NCI-H345 (cell line): ENCODE data around the gene SF3B4.

Source experiments
- DNase-seq: peaks from one replicate; lab custom pipeline; 2025; lab: John Stamatoyannopoulos, UW

Gene SF3B4

DNA sequence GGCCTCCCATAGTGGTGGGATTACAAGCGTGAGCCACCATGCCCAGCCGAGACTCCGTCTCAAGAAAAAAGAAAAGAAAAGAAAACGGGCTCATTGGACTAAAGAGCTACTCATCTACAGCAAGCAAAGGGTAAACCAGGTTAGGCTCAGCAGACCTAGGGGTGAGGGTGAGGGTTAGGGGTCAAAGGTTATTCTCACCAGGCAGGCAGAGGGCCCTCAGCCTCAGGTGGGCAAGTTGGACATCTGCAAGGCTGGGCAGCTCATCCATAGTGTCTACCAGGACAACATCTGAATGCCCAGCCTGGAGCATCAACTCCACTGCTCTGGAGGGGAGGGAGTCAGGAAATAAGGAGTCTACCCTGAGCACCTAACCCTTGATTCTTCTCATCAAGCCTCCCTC lies 5.6 kb upstream of the SF3B4 start:
- no peak for DNase-seq

DNA sequence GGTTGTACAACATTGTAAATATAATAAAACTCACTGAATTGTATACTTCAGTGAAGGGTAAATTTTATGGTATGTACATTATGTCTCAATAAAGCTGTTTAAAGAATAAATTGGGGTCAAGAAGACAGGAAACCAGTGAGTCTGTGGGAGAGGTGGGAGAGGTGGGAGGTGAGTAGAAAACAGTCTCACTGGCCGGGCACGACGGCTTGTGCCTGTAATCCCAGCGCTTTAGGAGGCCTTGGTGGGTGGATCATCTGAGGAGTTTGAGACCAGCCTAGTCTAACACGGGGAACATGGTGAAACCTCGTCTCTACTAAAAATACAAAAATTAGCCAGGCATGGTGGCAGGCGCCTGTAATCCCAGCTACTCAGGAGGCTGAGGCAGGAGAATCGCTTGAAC lies 4.9 kb upstream of the SF3B4 start:
- DNase-seq: no peak

DNA sequence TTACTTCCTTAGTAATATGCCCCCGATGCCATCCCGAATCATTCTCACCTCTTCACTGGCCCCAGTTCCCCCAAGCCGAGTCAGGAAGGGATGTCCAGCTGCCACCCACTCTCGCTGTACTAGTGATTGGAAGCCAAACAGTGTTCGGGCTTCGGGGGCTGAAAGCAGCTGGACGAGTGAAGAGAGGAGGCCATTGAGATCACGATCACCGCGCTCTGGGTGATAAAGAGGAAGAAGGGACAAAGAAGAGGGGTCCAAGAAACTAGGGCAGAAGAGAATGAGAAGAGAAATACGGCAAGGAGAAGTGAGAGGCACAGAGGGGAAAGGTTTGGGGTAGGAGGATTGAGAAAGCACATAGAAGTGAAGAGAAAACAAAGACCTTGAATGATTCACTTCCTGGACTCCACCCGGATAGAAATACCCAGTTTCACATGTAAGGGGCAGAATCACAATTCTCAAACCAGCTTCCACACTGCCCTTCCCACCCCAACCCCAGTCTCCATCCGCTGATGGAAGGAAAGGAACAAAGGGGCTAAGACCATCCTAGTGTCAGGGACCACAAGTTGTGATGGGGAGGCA lies 3.7 kb upstream of the SF3B4 start:
- no peak for DNase-seq

DNA sequence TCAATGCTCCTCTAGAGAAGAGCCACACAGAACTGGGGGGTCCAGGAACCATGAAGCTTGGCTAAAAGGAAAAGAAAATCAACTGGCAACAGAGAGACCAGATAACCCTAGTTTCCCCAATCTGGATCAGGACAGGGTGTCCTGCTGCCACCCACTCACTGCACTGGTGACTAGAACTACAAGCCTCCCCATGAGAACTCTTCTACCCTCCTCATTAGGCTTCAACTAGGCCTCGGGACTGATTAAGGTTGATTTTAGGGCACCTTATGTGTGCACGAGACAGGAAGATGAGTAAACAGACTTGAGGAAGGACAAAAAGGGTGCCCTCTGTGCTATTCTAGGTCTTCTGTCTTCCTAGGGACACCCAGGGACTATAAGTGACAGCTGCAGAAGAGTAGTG lies 2.3 kb upstream of the SF3B4 start:
- DNase-seq: no peak

DNA sequence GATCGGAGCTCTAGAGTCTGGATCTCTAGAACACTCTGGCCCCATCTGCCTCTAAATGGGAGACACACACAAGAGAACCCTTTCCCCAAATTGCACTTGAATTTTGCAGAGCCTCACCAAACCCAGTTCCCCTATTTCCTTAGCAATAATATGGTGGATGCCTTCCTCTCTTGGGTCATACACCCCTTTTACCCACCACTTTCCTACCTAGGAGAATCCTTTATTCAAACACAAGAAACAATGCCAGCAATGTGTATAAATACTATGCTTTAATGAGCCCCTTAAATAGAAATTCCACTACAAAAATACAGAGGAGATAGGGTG lies 760 bp upstream of the SF3B4 start:
- DNase-seq: no peak

DNA sequence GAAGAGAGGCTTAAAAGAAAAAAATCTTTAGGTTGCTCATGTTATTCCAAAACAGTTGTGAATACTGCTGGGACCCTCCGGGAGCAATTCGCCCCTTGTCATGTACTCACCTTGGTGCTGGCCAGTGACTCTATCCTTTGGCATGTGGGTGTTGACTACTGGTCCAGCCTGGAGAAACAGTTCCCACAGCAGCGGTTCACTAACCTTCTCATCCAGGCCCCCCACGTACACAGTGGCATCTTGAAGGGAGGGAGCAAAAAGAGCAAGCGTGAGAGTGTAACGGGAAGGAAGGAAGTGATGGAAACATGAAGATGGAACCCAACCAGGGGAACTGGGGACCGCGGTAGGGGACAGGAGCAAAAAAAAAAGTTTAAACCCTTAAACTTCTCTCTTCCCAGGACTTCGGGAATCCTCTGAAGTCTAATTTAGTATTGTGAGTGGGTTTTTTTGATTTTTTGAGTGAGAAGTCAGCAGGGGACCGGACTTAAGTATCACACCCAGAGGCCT lies 494 bp downstream of the SF3B4 start:
- no peak for DNase-seq

DNA sequence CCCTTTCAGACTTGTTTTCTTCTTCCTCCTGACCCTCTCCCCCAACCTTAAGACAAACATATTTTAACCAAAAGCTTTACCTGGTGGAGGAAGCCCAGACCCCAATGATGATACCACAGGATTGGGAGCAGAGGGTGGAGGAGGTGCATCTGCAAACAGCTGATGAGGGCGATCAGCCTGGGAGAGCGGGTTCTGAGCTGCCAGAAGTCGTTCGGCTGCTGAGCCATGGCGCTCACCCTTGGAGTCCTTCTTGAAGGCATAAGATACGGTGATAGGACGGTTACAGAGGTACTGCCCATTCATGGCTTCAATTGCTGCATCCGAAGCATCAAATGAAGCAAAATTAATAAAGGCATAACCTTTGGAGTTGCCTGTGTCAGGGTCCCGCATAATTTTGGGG lies 1.3 kb downstream of the SF3B4 start:
- no peak for DNase-seq

DNA sequence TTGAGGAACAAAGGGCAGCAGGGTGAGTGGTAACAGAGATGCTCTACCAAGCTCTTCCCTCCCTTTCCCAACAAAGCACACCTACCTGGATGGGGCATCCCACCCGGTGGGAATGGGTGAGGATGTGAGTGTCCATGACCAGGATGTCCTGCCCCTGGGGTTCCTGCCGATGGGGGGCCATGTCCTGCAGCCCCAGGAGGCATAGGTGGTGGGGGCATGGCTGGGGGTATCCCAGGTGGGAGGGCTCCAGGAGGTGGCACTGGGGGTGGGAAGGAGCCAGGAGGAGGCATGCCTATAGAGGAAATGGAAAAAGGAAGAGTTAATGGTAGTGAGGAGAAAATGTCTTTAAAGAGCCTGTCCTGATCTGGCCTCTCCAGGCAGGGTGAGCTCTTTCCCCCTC lies 1.9 kb downstream of the SF3B4 start:
- no peak for DNase-seq

DNA sequence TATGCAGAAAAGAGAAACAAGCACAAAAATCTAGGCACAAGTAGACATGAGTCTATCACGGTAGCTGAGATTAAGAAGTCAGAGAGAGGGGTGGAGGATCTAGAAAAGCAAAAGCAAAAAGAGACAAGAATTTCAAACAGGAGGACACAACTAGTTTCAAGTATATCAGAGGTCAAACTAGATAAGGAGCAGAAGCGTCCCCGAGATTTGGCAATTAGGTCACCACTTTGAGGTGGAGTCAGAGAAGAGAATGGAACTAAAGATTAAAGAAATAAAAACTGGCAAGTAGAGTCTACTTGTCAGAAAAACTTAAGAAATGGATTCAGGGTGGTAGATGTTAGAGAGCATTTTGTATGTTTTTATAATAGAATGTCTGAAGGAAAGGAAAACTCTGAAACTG lies 2.3 kb downstream of the SF3B4 start:
- no peak for DNase-seq

DNA sequence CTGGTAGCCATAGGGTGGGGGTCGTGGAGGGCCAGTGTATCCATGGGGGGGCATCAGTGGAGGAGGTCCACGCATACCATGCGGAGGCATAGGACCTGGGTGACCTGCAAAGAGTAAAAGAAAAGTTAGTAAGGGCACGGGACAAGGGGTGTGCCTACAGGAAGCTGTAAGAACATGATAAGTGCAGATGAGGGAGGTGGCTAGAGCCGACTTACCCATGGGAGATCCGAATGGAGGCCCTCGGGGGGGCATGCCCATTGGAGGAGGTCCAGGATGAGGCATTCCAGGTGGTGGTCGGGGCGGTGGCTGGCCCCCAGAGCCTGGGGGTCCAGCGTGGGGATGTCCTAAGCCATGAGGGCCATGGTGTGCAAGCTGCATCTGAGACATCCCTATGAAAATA lies 4.0 kb downstream of the SF3B4 start:
- no peak for DNase-seq

DNA sequence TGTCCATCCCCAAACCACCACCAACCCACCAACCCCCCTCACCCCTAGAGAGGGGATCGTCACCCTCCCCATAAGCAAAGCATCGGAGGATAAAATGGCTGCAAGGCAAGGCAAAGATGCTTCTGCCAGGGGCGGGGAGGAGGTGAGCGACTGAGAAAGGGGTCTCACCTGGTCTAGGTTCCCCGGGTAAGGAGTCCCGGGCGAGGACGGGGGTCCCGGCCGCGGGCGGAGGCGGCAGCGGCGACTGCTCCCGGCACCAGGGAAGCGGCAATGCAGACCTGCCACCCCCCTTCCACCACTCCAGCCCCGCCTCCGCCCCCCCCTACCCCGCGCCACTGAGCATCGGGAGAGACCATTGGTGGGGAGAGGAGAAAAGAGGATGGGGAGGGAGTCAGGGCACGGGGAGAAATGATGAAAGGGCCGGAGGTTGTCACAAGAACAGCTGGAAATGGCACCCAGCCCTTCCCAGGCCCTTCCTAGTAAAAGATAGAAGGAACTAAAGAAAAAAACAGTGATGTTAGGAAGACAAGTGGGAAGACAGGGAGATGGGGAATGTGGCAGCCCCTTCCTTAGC lies 9.9 kb downstream of the SF3B4 start, which contains the start of gene SV2A:
Gene SV2A, minus strand, starts transcription at position 274 of the 574 bp plus-strand sequence. CDS start 4,004 bp downstream, outside the sequence.
- peak; percentile 93 for DNase-seq

DNA sequence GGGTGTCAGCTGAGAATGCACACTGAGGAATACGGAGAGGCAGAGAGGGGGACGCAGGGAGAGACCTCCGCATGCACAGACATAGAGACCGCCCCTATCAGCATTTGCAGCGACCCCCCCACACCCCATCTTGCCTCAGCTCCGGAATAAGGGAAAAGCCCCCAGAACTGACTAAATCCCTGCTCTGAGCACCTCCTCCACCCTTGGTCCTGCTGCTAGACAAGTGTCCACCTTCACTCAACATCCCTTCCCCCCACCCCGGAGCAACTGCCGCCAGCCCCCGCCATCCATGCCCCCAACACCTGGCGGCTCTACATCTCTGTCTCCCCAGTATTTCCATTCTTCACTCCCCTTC lies 10.7 kb downstream of the SF3B4 start:
- no peak for DNase-seq

DNA sequence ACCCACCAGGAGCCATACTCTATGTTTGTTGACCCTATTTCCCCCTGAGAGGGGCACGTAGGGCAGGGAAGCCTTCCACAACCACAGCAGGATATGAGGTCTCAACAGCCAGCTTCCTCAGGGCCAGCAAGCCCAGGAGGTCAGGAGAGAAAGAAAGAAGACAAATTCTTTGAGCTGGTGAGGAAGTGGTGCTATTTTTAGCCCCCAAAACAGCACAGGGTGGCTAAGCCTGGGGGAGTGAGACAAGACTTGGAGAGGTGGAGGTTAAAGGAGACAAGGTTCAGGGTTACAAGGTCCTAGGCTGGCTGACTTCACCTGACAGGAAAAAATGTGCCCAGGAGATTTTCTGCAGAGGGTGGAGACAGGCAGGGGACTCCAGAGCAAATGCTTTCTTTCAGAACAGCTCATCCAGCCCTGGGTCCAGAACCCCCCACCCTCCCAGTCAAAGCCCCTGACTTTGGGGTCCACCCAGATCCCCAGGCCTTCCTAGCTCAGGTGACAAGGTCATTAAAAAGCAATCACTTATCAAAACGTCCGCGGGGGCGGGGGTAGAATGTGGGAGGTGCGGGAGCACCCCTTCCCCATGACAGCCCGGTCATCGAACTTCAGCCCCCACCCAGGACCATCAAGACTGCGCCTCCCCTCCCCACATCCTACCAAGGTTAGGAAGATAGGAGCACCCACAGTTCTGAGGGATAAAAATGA lies 11.3 kb downstream of the SF3B4 start:
- DNase-seq: no peak

DNA sequence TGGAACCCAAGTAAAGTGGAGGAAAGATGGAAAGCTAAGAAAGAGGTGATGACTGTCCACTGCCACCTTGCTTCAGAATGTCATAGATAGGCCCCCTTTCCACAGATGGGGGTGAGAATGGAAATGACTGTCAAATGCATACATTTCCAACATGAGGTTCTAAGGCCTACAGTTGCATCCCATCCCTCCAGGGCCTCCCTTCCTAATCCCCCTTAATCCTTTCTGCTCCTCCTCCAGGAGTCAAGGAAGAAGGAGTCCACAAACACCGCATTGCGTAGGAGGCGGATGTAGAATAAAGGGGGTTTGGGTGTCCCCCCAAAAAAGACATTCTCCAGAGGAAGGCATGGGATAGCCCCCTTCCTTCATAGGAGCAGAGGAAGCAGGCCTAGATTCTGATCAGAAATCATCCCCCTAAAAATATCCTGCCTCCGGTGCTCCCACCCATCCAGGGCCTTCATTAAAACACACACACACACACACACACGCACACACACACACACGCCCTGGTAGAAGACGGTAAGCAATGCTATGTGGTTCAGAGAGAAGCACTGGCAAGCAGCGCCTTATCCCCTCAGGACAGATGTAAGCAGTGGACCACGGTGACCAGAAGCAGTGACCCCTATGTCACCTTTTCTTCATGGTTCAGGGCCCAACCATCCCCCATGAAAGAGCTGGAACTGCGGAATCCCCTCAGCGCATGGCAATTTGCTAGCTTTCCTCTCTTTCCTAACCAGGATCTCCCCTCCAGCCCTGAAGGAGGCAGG lies 12.0 kb downstream of the SF3B4 start:
- no peak for DNase-seq

DNA sequence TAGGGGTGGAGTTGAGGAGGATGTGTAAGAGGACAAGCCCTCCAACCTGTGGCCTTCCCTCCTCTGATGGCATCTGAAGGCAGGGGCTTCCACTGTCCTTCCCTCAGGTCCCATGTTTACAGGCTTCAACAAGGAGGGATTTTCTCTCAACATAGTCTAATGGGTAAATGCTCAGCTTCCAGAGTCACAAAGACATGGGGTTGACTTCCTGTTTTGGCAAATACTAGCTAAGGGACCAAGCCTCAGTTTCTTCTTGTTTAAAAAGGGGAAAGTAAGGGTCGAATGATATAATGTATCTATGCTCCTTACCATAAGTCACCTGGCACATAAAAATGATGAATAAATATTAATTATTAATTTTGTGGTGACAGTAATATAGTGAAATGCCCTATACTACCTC lies 13.1 kb downstream of the SF3B4 start:
- DNase-seq: no peak

DNA sequence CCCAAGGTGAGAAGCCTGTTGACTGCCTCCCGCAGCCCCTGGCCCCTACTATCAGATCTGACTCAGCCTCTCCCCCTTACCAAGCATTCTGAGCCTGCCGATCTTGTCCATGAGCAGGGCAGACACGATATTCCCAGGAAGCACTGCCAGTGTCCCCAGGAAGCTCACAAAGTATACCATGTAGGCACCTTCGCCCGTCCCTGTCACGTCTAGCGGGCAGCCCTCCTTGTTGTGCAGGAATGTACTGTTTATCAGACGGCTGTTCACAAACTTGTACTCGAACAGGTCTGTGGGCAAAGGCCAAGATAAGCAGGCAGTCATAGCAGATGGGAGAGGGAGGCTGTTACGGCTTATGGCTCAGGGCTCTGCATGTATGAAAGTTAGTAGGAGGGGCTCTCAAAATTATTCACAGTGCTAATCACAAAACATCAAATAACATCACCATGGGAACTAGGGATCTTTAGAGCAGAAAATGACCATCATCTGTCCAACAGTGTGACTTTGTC lies 21.0 kb downstream of the SF3B4 start:
- DNase-seq: no peak

DNA sequence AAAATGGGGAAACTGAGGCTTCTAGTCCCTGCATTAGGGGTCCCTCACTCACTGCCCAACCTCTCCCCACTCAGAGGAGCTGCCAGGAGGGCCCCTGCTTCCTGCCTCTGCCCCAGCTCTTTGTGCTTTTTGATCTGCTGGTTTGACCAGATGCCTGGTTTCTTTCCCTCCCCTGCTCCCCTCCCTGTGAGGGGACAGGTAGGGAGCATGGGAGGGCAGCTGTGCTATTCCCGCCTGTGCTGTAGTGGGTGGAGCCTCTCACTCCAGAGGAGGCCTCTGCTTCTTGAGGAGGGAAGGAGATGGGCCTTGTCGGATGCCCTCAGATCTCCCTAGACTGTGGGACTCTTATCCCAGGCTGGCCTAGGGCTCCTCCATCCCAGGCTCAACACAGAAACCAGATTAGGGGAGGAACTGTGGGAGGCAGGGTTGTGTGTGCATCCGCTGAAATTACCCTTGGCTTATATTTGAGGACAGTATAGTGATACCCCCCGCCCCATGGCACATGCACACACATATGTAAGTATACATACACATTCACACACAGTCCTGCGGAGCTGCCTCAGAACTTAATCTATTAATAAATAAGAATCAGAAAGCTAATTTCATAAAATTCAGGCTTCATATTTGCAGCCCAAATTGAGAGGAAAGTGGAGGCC lies 23.6 kb downstream of the SF3B4 start:
- no peak for DNase-seq

DNA sequence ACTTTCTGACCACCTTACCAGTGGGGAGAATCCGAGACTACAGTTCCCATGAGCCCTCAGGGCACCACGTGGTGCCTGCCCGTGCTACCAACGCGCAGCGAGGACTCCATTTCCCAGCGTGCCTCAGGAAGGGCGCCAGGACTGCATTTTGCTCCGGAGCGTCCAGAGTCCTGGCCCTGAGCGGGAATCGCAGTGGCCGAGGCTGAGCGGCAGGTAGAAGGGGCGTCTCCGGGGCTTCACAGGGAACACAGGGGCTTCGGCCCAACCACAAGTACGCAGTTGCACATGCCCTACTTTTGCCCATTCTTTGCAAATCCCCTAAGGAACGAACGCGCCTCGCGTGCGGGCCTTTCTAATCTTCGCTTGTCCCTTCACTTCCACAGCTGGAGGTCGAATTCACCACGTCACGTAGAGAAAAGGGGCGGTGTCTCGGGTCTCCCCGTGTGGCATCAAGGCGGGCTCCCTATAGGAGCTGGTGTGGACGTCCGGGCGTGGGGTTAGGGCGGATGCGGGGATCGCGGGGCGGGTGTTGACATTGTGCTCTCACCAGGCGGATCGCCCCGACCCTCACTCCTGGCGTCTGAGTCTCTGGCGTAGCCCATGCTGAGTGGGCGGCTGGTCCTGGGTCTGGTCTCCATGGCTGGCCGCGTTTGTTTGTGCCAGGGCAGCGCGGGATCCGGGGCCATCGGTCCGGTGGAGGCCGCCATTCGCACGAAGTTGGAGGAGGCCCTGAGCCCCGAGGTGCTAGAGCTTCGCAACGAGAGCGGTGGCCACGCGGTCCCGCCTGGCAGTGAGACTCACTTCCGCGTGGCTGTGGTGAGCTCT lies 27.9 kb downstream of the SF3B4 start, which contains the start of gene BOLA1:
Gene BOLA1, plus strand, starts transcription at position 109 of the 825 bp plus-strand sequence. Its CDS starts 492 bp downstream, at position 601.
- peak; percentile 99 for DNase-seq

DNA sequence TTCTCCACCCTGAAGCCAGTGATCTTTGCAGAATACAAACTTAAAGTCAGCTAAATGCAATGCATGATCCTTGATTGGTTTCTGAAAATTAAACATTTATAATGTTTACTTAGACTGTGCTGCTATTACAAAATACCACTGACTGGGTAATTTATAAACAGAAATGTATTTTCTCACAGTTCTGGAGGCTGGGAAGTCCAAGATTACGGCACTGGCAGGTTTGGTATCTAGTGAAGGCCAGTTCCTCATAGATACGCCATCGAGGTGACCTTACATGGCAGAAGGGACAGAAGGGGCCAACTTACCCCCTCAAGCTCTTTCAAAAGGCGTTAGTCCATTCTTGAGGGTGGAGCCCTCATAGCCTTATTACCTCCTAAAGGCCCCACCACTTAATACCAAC lies 31.0 kb downstream of the SF3B4 start:
- DNase-seq: no peak

DNA sequence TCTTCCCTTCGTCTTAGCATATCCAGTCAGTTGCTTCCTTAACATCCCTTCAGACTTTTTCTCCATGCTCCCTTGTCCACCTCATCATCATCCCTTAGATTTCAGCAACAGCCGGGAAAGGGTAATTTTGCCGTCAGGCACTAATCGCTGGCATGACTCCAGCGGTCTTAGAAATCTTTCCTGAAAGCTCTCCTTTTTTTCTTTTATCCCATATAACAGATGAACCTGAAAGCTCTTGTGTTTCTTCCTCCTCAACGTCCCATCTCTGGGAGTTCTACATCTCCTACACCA lies 38.7 kb downstream of the SF3B4 start:
- no peak for DNase-seq

DNA sequence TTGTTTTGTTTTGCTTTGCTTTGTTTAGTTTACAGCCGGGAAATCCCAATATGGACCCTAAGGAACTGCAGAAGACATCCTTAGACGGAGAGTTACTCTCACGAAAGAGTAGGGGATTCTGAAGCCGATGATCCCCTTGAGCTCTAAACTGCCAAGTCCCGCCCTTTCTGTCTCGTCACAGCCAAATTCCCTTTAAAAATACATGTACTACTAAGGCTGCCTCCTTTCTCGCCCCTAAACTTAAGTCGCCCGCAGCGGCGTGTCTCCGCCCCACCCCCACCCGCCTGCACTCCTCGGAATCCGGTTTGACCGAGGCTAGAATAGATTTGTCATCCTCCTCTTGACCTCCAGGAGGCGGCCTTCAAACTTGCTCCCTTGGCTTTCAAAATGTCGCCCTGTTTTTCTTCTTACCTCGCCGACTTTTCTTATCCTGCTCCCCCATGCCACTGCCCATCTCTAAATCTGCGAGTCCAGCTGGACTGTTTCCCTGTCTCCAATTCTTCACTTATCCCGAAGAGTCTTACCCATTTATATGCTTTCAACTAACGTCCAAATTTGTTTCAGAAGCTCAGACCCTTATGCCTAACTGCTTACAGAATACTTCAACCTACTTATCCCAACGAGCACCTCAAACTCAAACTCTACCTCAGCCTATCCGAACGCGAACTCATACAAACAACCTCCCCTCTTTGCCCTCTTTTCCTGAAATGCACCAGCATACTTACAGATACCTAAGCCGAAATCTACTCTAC lies 39.2 kb downstream of the SF3B4 start:
- peak; percentile 94 for DNase-seq
